Naive B cell (primary cell): ENCODE data around the gene TBC1D22B. TPM values are rescaled to one million over a fixed set of nuclear protein-coding genes. Genes with fewer than 3 reads are reported as not detected.
"Not testable (repeated sequence)": the region's sequence is repeated elsewhere in the genome, so short reads cannot be mapped to it uniquely, and the experiment has no call there.

ENCODE experiments used
- ATAC-seq, 2 donors: fragments of 150-1000 bp; cut with Tn5 transposase; 2 replicates each; pipeline ENCODE4 v1.10.0; 2021; ENCODE audit warnings: low read depth in 2 of 2, mild to moderate bottlenecking in 2 of 2, moderate library complexity in 2 of 2
- DNase-seq: peaks from one replicate; pipeline ENCODE4 v3.0.0; 2022
- H3K27ac Mint-ChIP-seq, 6 donors: one replicate each; pipeline ENCODE4 v1.8.0; 2020 to 2022; ENCODE audit warnings: mild to moderate bottlenecking in 6 of 6, mixed read lengths in 6 of 6, moderate library complexity in 5 of 6, inconsistent platforms in 2 of 6
- H3K27me3 Mint-ChIP-seq, 3 donors: one replicate each; pipeline ENCODE4 v1.8.0; 2021 to 2022; ENCODE audit warnings: mixed read lengths in 3 of 3, mild to moderate bottlenecking in 1 of 3
- H3K36me3 Mint-ChIP-seq, 2 donors: one replicate each; pipeline ENCODE4 v1.8.0; 2020 to 2022; ENCODE audit warnings: mixed read lengths in 2 of 2, inconsistent platforms in 1 of 2, mild to moderate bottlenecking in 1 of 2
- H3K4me1 Mint-ChIP-seq, 3 donors: one replicate each; pipeline ENCODE4 v1.8.0; 2020 to 2022; ENCODE audit warnings: mixed read lengths in 3 of 3, inconsistent platforms in 1 of 3, mild to moderate bottlenecking in 1 of 3, moderate library complexity in 1 of 3
- H3K4me3 Mint-ChIP-seq, 8 donors: one replicate each; pipeline ENCODE4 v1.8.0; 2020 to 2022; ENCODE audit warnings: mild to moderate bottlenecking in 8 of 8, mixed read lengths in 8 of 8, moderate library complexity in 8 of 8, inconsistent platforms in 2 of 8
- H3K9me3 Mint-ChIP-seq, 7 donors: one replicate each; pipeline ENCODE4 v1.8.0; 2020 to 2022; ENCODE audit warnings: mixed read lengths in 7 of 7, mild to moderate bottlenecking in 5 of 7, inconsistent platforms in 2 of 7, moderate library complexity in 1 of 7
- polyA plus RNA-seq, 6 donors: library from polyadenylated mRNA; unstranded; fragments of 300-500 nt; fragmentation: Illumina TruSeq; gene quantifications; one replicate each; pipeline ENCODE4 v1.2.3, GENCODE V29; 2021; ENCODE audit warnings: low read depth in 6 of 6

The TBC1D22B gene
- polyA plus RNA-seq, 6 donors from 2014 or later: 4.6 to 9.3 (median 6.1) TPM

DNA sequence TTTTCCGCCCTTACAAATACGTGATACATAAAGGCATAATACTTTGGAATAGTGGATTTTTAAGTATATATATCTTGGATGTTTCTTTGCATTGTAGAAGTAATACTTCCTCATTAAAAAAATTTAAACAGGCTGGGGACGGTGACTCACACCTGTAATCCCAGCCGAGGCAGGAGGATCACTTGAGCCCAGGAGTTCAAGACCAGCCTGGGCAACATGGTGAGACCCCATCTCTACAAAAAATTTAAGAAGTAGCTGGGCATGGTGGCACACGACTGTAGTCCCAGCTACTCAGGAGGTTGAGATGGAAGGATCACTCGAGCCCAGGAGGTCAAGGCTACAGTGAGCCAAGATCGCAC, 57.6 kb downstream of the TBC1D22B start:
- Mint-ChIP-seq H3K27me3 (no peaks in the 10 kb centered on the region), H3K4me1 (peaks cover 0 to 5% (median 4%) of the 10 kb centered on the region in 3 donors), H3K27ac (peak overlapping the region in 1 of 6 donors; percentile 45), H3K9me3 (no peaks in the 10 kb centered on the region), H3K4me3 (no peak overlapping the region), H3K36me3 (peaks cover 8 to 24% of the 10 kb centered on the region in 2 donors)
- DNase-seq (no peak), ATAC-seq (no peak)

GRCh38 chr6:37316071-37316470, 58.5 kb downstream of the TBC1D22B start:
- DNase-seq (no peak), ATAC-seq (no peak)
- Mint-ChIP-seq H3K27me3 (no peaks in the 10 kb centered on the region), H3K4me3 (no peak overlapping the region), H3K4me1 (peaks cover 0 to 5% (median 4%) of the 10 kb centered on the region in 3 donors), H3K9me3 (no peaks in the 10 kb centered on the region), H3K27ac (no peak overlapping the region), H3K36me3 (peaks cover 8 to 24% of the 10 kb centered on the region in 2 donors)

GRCh38 chr6:37317312-37318038, 59.9 kb downstream of the TBC1D22B start:
- no peak overlapping the region for H3K4me3 Mint-ChIP-seq
- no peak for DNase-seq
- no peaks in the 10 kb centered on the region for H3K27me3 Mint-ChIP-seq
- H3K9me3 Mint-ChIP-seq: no peaks in the 10 kb centered on the region
- ATAC-seq: no peak
- H3K27ac Mint-ChIP-seq: no peak overlapping the region
- peaks cover 0 to 5% (median 4%) of the 10 kb centered on the region in 3 donors for H3K4me1 Mint-ChIP-seq
- peaks cover 8 to 24% of the 10 kb centered on the region in 2 donors for H3K36me3 Mint-ChIP-seq

- ATAC-seq (no peak), DNase-seq (no peak)
- Mint-ChIP-seq H3K9me3 (no peaks in the 10 kb centered on the region), H3K36me3 (peaks cover 8 to 9% of the 10 kb centered on the region in 2 donors), H3K27me3 (no peaks in the 10 kb centered on the region), H3K4me3 (no peak overlapping the region), H3K27ac (no peak overlapping the region), H3K4me1 (peaks cover 0 to 5% (median 4%) of the 10 kb centered on the region in 3 donors)
Measured at GRCh38 chr6:37319156-37319555, 61.6 kb downstream of the TBC1D22B start.

GRCh38 chr6:37319856-37320480, 62.4 kb downstream of the TBC1D22B start:
- DNase-seq (no peak), ATAC-seq (no peak)
- Mint-ChIP-seq H3K4me1 (peaks cover 0 to under 1% (median 0%) of the 10 kb centered on the region in 3 donors), H3K36me3 (peaks cover under 1 to 4% of the 10 kb centered on the region in 2 donors), H3K27me3 (no peaks in the 10 kb centered on the region), H3K4me3 (no peak overlapping the region), H3K9me3 (no peaks in the 10 kb centered on the region), H3K27ac (peak overlapping the region in 4 of 6 donors; percentile 29 to 80 (median 46))

DNA sequence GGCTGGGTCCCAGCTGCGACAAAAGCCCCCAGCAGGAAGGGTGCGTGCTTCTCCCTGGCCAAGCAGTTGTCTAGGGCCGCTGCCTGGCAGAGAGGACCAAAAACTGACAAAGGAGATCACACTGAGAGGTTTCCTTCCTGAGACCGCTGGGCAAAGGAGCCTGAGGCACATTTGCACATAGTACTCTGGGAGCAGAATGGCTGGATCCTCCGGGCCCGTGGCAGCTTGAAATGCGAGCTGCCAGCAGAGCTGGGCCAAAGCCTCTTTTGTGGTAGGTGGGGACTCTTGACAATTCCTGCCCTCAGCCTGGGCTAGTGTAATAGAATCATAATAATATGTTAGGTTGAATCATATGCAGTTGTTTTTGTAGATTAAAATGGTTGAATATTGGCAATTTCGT, 63.1 kb downstream of the TBC1D22B start:
- Mint-ChIP-seq H3K27me3 (no peaks in the 10 kb centered on the region), H3K27ac (peak overlapping the region in 2 of 6 donors; percentile 29), H3K9me3 (no peaks in the 10 kb centered on the region), H3K36me3 (peaks cover 0 to 4% of the 10 kb centered on the region in 2 donors), H3K4me1 (peaks cover under 1 to 1% (median under 1%) of the 10 kb centered on the region in 3 donors), H3K4me3 (no peak overlapping the region)
- ATAC-seq (no peak), DNase-seq (no peak)

- peaks cover 0 to 7% of the 10 kb centered on the region in 2 donors for H3K36me3 Mint-ChIP-seq
- peaks cover 4 to 5% (median 4%) of the 10 kb centered on the region in 3 donors for H3K4me1 Mint-ChIP-seq
- no peaks in the 10 kb centered on the region for H3K27me3 Mint-ChIP-seq
- no peak for DNase-seq
- H3K27ac Mint-ChIP-seq: peak overlapping the region in 3 of 6 donors; percentile 29 to 68 (median 62)
- ATAC-seq: no peak
- no peaks in the 10 kb centered on the region for H3K9me3 Mint-ChIP-seq
- peak overlapping the region in 1 of 8 donors; percentile 35 for H3K4me3 Mint-ChIP-seq
Measured at GRCh38 chr6:37321101-37321500, 63.5 kb downstream of the TBC1D22B start.

GRCh38 chr6:37321516-37322415, 64.2 kb downstream of the TBC1D22B start:
- Mint-ChIP-seq H3K27me3 (no peaks in the 10 kb centered on the region), H3K36me3 (peaks cover 0 to 7% of the 10 kb centered on the region in 2 donors), H3K9me3 (no peaks in the 10 kb centered on the region), H3K4me1 (peaks cover 4 to 5% (median 4%) of the 10 kb centered on the region in 3 donors), H3K27ac (peak overlapping the region in 2 of 6 donors; percentile 9 to 65), H3K4me3 (no peak overlapping the region)
- ATAC-seq: no peak
- no peak for DNase-seq

GRCh38 chr6:37323580-37323979, 66.0 kb downstream of the TBC1D22B start:
- Mint-ChIP-seq H3K4me3 (no peak overlapping the region), H3K27ac (peak overlapping the region in 1 of 6 donors; percentile 58), H3K36me3 (peaks cover 0 to 7% of the 10 kb centered on the region in 2 donors), H3K9me3 (no peaks in the 10 kb centered on the region), H3K27me3 (no peaks in the 10 kb centered on the region), H3K4me1 (peaks cover 4 to 5% (median 5%) of the 10 kb centered on the region in 3 donors)
- DNase-seq (no peak), ATAC-seq (no peak)

- Mint-ChIP-seq H3K36me3 (peaks cover 5 to 7% of the 10 kb centered on the region in 2 donors), H3K4me1 (peaks cover 4 to 5% (median 5%) of the 10 kb centered on the region in 3 donors), H3K9me3 (no peaks in the 10 kb centered on the region), H3K27ac (no peak overlapping the region), H3K4me3 (no peak overlapping the region), H3K27me3 (no peaks in the 10 kb centered on the region)
- DNase-seq (no peak), ATAC-seq (no peak)
Measured at GRCh38 chr6:37324131-37325033, 66.8 kb downstream of the TBC1D22B start.

GRCh38 chr6:37330345-37330744, 72.8 kb downstream of the TBC1D22B start:
- H3K36me3 Mint-ChIP-seq: peaks cover 6 to 12% of the 10 kb centered on the region in 2 donors
- not testable (repeated sequence) for H3K9me3 Mint-ChIP-seq, DNase-seq, H3K27me3 Mint-ChIP-seq, H3K27ac Mint-ChIP-seq, ATAC-seq, H3K4me1 Mint-ChIP-seq, H3K4me3 Mint-ChIP-seq

GRCh38 chr6:37331047-37331446, 73.5 kb downstream of the TBC1D22B start:
- no peak for ATAC-seq
- Mint-ChIP-seq H3K9me3 (no peaks in the 10 kb centered on the region), H3K4me3 (no peak overlapping the region), H3K27ac (no peak overlapping the region), H3K4me1 (peaks cover 0 to 2% (median 0%) of the 10 kb centered on the region in 3 donors), H3K36me3 (peaks cover 6 to 8% of the 10 kb centered on the region in 2 donors), H3K27me3 (no peaks in the 10 kb centered on the region)
- DNase-seq: no peak
